Lower lobe of right lung (tissue), 2 donors: ENCODE measurements around the gene RFXANK. TPM values are rescaled to one million over a fixed set of nuclear protein-coding genes. Genes with fewer than 3 reads are reported as not detected.

Source experiments
- ATAC-seq, 2 donors: fragments of 200-7000 bp; cut with Tn5 transposase; one replicate each; pipeline ENCODE4 v1.9.1; 2020 to 2022; ENCODE audit warnings: mild to moderate bottlenecking in 2 of 2, moderate library complexity in 2 of 2
- DNase-seq: peaks from one replicate; pipeline ENCODE4 v3.0.0-alpha.2; 2020
- H3K27ac ChIP-seq: fragments of 200-600 bp; one replicate; pipeline ENCODE4 v1.8.0; 2022
- H3K27me3 ChIP-seq: fragments of 200-600 bp; one replicate; pipeline ENCODE4 v1.8.0; 2022; ENCODE audit warnings: low read depth
- H3K36me3 ChIP-seq: fragments of 200-600 bp; one replicate; pipeline ENCODE4 v1.8.0; 2022; ENCODE audit warnings: mild to moderate bottlenecking
- H3K4me1 ChIP-seq: fragments of 200-600 bp; one replicate; pipeline ENCODE4 v1.8.0; 2022
- H3K4me3 ChIP-seq: fragments of 200-600 bp; one replicate; pipeline ENCODE4 v1.8.0; 2022; ENCODE audit warnings: mild to moderate bottlenecking
- H3K9me3 ChIP-seq: fragments of 200-600 bp; one replicate; pipeline ENCODE4 v1.8.0; 2022
- CTCF ChIP-seq: fragments of 200-600 bp; IDR thresholded peaks from one replicate; pipeline ENCODE4 v1.8.0; 2022; ENCODE audit warnings: antibody characterized with exemption, mild to moderate bottlenecking
- intact Hi-C: fragments of 100-400 bp; cut with DNase I; formaldehyde crosslinking; loops from one replicate; pipeline ENCODE4 v1.11.0; 2022
- total RNA-seq: library from RNA; stranded (reverse); fragmentation: NEBNext Ultra II Directional; extraction: Animal tissue kit (Norgen Biotek cat#: 25700); gene quantifications from one replicate; pipeline ENCODE4 v1.2.1, GENCODE V29; 2021
- donor health status: DM: no; HTN: yes; CAD: no; lungs with severe emphysema.

The RFXANK gene
- total RNA-seq, 1 donor from 2014 or later = 67.0 TPM

GRCh38 chr19:19238126-19238894 lies 46.3 kb downstream of the RFXANK start:
- H3K36me3 ChIP-seq = no peaks in the 10 kb centered on the region
- ATAC-seq = no peak
- TF ChIP-seq CTCF = no peak
- intact Hi-C loops = no loop called here
- H3K4me1 ChIP-seq = no peaks in the 10 kb centered on the region
- peaks cover 13% of the 10 kb centered on the region for H3K27me3 ChIP-seq
- no peak overlapping the region for H3K27ac ChIP-seq
- no peak overlapping the region for H3K4me3 ChIP-seq
- DNase-seq = no peak
- H3K9me3 ChIP-seq = peaks cover 23% of the 10 kb centered on the region

GRCh38 chr19:19239675-19240074 lies 47.6 kb downstream of the RFXANK start:
- H3K27ac ChIP-seq = no peak overlapping the region
- H3K36me3 ChIP-seq = no peaks in the 10 kb centered on the region
- peaks cover 13% of the 10 kb centered on the region for H3K27me3 ChIP-seq
- TF ChIP-seq CTCF = no peak
- no peaks in the 10 kb centered on the region for H3K4me1 ChIP-seq
- H3K4me3 ChIP-seq = no peak overlapping the region
- DNase-seq = no peak
- peaks cover 10% of the 10 kb centered on the region for H3K9me3 ChIP-seq
- ATAC-seq = no peak
- intact Hi-C loops = no loop called here

- H3K36me3 ChIP-seq = no peaks in the 10 kb centered on the region
- H3K4me3 ChIP-seq = no peak overlapping the region
- intact Hi-C loops = no loop called here
- peaks cover 1% of the 10 kb centered on the region for H3K9me3 ChIP-seq
- DNase-seq (no peak), ATAC-seq (no peak)
- no peak overlapping the region for H3K27ac ChIP-seq
- no peaks in the 10 kb centered on the region for H3K4me1 ChIP-seq
- peaks cover 13% of the 10 kb centered on the region for H3K27me3 ChIP-seq
- TF ChIP-seq CTCF = no peak
These were observed 48.4 kb downstream of the RFXANK start for GRCh38 chr19:19240476-19240875.

- no peak overlapping the region for H3K27ac ChIP-seq
These were observed 58.2 kb downstream of the RFXANK start for GRCh38 chr19:19250196-19250801.

More at GRCh38 chr19:19250196-19250801, 58.2 kb downstream of the RFXANK start:
- no peak for TF ChIP-seq CTCF
- Histone ChIP-seq H3K9me3 (no peaks in the 10 kb centered on the region), H3K4me1 (no peaks in the 10 kb centered on the region), H3K27me3 (peaks cover 14% of the 10 kb centered on the region), H3K36me3 (no peaks in the 10 kb centered on the region), H3K4me3 (no peak overlapping the region)
- DNase-seq (no peak), ATAC-seq (no peak)
- intact Hi-C loops = no loop called here

Other genes with a start within 250 kb of the RFXANK start
- 72.6 TPM for gene SUGP2, start 158.7 kb upstream of the RFXANK start, total RNA-seq
- 20.2 TPM for gene ARMC6, start 158.7 kb upstream of the RFXANK start, total RNA-seq
- gene SLC25A42, start 128.3 kb upstream of the RFXANK start, total RNA-seq = 16.3 TPM
- 28.1 TPM for gene TMEM161A, start 53.8 kb upstream of the RFXANK start, total RNA-seq
- 2.7 TPM for gene MEF2B, start 22.0 kb upstream of the RFXANK start, total RNA-seq
- 29.4 TPM for gene BORCS8, start 106 bp upstream of the RFXANK start, total RNA-seq
- gene NR2C2AP, start 11.2 kb downstream of the RFXANK start, total RNA-seq = 12.9 TPM
- not detected for gene NCAN, start 19.7 kb downstream of the RFXANK start, total RNA-seq
- gene TM6SF2, start 81.0 kb downstream of the RFXANK start, total RNA-seq = 0.65 TPM
- gene SUGP1, start 128.3 kb downstream of the RFXANK start, total RNA-seq = 41.4 TPM
- gene MAU2, start 128.6 kb downstream of the RFXANK start, total RNA-seq = 69.7 TPM
- gene GATAD2A, start 213.4 kb downstream of the RFXANK start, total RNA-seq = 84.0 TPM